HG03432 (cell line): ENCODE measurements around the gene IARS1.

Experiments
- ATAC-seq: cut with Tn5 transposase; IDR thresholded peaks from one replicate; pipeline ENCODE4 v1.9.1; 2021; ENCODE audit warnings: mild to moderate bottlenecking, moderate library complexity; ENCODE audit not compliant: unreplicated experiment

The IARS1 gene

GRCh38 chr9:92247296-92247695 is 46.2 kb downstream of the IARS1 start:
- no peak for ATAC-seq

- no peak for ATAC-seq
Measured at GRCh38 chr9:92245005-92245797, 48.3 kb downstream of the IARS1 start.
